ENCODE measurements around the gene UPK3A.
"Not testable (repeated sequence)": the region's sequence is repeated elsewhere in the genome, so short reads cannot be mapped to it uniquely, and the experiment has no call there.

Gene UPK3A

DNA sequence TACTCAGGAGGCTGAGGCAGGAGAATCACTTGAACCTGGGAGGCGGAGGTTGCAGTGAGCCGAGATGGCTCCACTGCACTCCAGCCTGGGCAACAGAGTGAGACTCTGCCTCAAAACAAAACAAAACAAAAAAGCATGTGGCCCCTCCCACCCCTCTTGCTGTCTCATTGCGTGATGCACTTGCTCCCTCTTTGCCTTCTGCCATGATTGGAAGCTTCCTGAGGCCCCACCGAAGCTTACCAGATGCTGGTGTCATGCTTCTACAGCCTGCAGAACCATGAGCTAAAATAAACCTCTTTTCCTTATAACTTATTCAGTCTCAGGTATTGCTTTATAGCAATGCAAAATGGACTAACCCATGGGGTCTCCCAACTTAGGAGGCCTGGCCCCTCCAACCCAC is 26.8 kb upstream of the UPK3A start:
- not testable (repeated sequence) for DNase-seq (ENCODE audit: low read depth, low spot score)

- DNase-seq (ENCODE audit: low read depth, low spot score) = no peak
Measured at GRCh38 chr22:45259754-45260394, 24.9 kb upstream of the UPK3A start.

DNA sequence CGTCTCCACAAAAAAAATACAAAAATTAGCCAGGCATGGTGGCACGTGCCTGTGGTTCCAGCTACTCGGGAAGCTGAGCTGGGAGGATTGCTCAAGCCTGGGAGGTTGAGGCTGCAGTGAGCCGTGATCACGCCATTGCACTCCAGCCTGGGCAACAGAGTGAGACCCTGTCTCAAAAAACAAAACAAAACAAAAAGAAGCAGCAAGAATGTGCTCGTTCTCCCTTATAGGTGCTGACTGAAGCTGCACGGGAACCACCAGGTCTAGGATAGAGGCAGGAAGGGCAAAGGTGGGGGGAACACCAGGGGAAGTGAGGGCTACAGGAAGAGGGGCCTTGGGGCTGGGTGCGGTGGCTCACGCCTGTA is 24.4 kb upstream of the UPK3A start:
- not testable (repeated sequence) for DNase-seq (ENCODE audit: low read depth, low spot score)

DNA sequence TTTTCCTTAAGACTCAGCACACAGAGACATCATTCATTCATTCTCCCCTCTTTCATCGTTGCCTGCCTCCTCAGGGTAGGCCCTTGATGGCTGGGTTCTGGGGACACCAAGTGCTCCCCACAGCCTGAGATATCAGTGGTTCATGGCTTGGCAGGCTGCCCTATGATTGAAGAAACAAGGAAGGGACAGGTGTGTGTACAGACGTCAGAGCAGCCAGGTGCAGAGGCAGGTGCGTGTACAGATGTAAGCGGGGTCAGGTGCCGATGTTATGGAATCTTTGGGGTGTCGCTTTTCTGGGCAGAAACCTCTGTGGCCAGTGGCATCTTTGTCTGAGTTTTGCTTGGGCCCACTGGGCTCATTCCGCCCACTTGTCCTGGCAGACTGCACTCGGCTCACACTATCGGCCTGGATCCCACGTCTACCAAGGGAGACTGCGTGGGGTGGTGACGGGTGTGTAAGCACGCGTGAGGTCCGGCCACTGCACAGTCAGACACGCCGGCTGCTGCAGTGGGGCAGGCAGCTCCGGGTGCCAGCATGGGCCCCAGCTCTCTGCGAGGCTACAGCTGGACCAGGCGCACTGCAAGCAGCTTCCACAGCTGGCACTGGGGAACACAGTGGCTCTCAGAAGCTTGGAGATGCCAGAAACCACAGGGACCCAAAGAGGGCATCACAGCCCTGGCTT is 23.2 kb upstream of the UPK3A start:
- DNase-seq (ENCODE audit: low read depth, low spot score) = no peak

GRCh38 chr22:45262195-45262930 is 22.4 kb upstream of the UPK3A start:
- no peak for DNase-seq (ENCODE audit: low read depth, low spot score)

DNA sequence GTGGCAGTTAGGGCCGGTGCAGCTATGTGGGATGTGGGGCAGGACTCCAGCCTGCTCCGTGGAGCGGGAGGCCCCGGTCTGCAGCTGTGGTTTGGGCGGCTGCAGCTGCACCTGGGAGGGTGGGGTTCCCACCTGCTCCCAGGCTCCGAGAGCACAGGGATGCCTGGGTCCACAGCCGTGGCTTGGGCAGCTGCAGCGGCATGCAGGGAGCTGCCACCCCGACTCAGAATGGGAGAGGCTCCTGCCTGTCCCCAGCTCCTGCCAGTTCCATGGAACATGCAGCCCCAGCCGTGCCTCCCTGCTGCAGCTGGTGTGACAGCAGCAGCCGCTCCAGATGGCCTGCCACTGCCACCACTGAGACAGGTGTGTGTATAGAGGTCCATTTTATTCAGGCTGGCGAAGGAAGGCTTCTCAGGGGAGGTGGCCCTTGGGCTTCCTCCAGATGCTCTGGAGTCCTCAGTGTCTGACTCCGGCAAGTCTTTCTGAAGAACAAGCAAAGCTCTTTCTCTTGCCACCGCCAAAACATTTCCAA is 21.8 kb upstream of the UPK3A start:
- no peak for DNase-seq (ENCODE audit: low read depth, low spot score)

DNA sequence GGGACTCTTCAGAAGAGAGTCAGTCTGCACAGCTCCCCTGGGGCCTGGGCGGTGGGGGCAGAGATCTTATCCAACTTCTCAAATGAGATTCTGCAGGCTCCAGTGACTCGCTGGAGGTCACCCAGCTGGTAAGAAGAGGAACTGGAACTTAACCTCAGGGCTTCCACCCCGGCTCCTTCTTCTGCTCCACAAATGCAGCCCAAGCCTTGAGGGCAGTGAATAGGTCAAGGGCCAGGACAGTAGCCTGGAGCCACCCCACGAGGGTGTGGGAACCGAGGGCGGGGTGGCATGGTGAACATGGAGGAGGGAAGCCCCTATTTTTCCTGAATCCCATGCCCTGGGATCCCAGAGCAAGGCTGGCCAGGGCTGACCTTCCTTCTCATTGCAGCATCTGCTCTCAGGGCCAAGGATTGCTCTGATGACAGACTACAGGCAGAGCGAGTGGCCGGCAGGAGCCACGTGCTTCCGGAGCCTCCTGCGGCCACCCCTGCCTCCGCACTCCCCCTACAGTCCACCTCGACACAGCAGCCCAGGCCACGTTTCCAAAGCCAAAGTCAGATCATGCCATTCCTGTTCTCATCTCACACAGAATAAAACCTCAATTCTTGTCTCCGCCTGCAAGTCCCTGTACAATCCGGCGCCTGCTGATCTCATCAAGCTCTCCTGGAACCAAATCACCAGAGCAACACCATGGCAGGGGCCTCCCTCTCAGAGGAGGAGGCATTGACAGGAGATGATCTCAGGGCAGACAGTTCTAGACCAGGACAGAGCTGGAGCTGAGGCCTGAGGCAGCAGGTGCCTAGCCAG is 21.1 kb upstream of the UPK3A start:
- DNase-seq (ENCODE audit: low read depth, low spot score) = no peak

DNA sequence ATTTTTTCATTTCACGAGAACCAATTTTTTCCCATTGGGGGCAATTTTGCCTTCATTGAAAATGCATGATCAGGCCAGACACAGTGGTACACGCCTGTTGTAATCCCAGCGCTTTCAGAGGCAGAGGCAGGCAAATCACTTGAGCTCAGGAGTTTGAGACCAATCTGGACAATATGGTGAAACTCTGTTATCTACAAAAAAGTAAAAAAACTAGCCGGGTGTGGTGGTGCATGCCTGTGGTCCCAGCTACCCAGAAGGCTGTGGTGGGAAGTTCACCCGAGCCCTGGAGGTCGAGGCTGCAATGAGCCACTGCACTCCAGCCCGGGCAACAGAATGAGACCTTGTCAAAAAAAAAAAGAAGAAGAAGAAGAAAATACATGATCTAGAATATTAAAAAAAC is 19.2 kb upstream of the UPK3A start:
- DNase-seq (ENCODE audit: low read depth, low spot score) = no peak

DNA sequence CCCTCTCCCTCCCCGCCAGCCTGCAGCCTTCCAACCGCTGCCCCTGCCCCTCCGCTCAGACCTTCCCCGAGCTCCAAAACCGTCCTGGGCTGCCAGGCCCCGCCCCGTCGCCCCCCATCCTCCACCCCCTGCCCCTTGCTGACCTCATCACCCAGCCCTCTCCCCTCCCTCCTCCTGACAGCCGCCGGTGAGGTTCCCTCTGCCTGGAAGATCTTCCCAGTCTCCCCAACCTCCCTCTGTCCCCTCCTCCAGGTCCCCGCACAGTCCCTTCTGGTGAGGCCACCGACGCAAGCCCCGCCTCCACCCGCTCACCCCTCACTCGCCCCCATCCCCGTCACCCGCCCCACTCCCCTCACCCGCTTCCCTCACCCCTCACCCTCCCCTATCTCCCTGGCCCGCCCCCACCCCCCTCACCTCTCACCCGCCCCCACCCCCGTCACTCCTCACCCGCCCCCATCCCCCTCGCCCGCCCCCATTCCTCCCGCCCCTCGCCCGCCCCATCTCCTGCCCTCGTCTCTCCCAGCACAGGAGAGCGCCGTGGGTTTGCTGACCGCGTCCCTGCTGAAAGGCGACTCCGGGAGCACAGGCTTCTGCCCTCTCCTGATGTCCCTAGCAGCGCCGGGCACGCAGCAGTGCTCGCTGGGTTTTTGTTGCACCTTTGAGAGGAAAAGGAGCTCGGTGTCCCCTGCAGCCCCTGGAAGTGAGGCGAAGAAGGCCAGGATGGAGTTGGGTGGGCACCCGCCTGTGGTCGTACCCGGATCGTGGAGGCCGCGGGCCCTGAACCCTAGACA is 16.4 kb upstream of the UPK3A start:
- no peak for DNase-seq (ENCODE audit: low read depth, low spot score)

- no peak for DNase-seq (ENCODE audit: low read depth, low spot score)
Measured at GRCh38 chr22:45268958-45269844, 15.5 kb upstream of the UPK3A start.

DNA sequence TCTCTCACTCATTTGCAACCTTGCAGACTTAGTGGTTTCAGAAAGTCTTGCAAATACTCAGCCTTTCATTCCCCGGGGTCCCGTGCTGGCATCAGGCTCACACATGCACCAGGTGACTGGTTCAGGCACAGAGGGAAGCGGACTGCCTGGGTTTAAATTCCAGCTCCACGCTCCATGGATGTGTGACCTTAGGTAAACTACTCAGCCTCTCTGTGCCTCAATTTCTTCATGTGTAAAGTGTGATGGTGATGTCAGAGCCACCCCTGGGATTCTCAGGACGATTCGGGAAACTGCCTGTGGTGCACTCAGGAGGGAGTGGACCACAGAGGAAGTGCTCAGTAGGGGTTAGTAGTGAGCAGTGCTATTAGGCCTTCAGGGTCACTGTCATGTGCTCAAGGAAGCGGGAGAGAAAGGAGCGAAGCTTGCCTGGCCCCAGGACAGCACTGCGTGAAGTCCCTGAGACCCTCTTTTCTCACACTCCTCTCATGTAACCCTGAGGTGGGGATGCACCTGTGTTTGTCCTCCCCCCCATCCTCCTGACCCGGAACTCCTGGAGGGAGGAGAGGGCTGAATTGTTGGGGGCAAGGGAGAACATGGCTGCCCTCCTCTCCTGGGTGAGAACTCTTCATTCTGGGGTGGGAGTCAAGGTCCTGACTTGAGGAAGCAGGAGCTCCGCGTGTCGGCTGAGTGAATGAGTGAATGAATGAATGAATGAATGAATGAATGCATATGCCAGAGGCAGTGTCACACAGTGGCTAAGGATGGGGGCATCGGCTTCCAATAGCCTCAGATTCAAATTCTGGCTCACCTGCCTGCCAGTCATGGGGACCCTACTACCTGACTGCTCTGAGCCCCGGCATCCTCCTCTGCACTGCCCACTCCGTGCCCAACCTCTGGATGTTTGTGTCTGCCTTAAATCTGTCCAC is 14.4 kb upstream of the UPK3A start:
- no peak for DNase-seq (ENCODE audit: low read depth, low spot score)

DNA sequence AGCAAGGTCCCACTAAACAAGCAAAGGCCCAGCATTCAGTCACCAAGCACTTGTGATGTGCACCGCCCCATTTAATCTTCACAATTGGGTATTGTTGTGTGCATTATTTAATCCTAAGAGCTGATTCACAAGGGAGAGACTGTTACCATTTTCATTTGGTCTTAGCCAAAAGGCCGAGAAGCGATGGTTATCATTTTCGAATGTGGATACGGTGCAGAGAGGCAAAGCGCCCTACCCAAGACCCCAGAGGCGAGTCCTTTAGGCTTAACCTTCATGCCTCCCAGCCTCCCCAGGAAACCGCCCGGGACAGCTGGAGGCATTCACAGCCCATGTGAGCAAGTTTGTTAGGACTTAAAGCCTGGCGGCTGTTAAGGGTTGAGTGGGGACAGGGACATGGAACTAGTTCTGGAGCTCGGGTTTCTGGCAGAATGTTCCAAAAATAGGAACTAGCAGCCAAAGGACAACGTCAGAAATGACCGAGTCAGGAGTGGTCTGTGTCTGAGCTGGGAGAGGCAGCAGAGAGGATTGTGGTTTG is 13.0 kb upstream of the UPK3A start:
- no peak for DNase-seq (ENCODE audit: low read depth, low spot score)

- no peak for DNase-seq (ENCODE audit: low read depth, low spot score)
Measured at GRCh38 chr22:45272498-45272897, 12.3 kb upstream of the UPK3A start.

DNA sequence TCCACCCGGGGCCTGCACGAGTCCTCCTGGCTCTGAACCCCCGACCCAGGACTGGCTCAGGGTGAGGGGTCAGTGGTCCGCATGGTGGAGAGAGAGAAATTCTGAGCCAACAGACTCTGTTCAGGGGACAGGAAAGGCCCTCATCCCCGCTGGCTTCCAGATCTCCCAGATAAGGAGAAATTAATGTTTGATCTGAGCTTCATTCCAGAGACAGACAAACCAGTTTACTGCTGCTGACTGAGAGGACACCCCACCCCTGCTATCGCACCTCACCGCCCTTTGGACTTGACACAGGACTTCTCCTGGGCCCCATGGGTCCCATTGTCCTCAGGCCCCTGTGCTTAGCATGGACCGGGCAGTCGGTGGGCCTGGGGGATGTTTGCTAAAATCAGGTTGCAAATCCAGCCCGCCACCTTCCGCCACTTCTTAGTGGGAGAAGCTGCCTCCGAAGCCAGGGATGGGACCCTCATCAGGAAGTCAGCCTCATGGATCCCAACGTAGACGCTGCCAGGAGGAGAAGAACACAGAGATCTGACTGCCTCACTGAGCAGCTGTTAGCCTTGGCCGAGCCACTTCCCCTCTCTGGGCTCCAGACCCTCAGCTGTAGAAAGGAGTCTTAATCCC is 11.2 kb upstream of the UPK3A start:
- DNase-seq (ENCODE audit: low read depth, low spot score) = no peak

DNA sequence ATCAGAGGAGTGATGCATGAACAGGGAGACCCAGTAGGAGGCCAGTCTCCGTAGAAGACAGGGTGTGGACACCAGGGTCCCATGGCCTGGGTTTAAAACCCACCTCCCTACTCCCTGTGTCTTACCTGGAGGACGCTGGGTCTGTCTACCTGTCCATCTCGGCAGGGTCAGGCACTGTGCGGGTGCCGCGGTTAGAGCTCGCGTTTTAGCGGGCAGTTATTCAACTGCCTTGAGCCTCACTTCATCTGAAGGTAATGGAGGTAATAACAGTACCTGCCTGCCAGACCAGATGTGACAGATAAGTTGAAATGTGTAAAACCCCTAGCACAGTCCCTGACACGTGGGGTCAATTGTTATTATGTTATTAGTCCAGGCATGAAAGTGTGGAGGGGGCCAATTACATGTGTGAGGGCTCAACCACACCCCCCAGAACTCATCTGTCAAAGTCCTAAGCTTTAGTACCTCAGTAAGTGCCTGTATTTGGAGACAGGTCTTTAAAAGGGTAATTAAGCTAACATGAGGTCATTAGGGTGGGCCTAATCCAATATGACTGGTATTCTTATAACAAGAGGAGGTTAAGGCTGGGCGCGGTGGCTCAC is 8.1 kb upstream of the UPK3A start:
- DNase-seq (ENCODE audit: low read depth, low spot score) = no peak

DNA sequence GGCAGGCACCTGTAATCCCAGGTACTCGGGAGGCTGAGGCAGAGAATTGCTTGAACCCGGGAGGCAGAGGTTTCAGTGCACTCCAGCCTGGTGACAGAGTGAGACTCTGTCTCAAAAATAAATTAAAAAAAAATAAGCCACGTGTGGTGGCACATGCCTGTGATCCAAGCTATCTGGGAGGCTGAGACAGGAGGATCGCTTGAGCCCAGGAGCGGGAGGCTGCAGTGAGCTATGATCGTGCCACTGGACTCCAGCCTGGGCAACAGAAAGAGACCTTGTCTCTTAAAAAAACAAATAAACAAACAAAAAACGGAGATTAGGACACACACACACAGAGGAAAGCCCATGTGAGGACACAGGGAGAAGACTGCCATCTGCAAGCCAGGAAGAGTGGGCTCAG is 7.0 kb upstream of the UPK3A start:
- not testable (repeated sequence) for DNase-seq (ENCODE audit: low read depth, low spot score)

GRCh38 chr22:45278125-45278524 is 6.6 kb upstream of the UPK3A start:
- DNase-seq (ENCODE audit: low read depth, low spot score) = no peak

GRCh38 chr22:45280587-45280980 is 4.2 kb upstream of the UPK3A start:
- DNase-seq (ENCODE audit: low read depth, low spot score) = no peak

Measured in brain pericyte (primary cell).